BJ (cell line): ENCODE results near the gene CC2D2B. TPM values are rescaled to one million over a fixed set of nuclear protein-coding genes. Genes with fewer than 3 reads are reported as not detected.

Source experiments
- CTCF ChIA-PET: fragments of 350-600 bp; formaldehyde crosslinking; extraction: SDS; loops from one replicate; lab custom pipeline; 2021; ENCODE audit warnings: antibody characterized with exemption, inconsistent platforms; lab: Yijun Ruan, JAX
- POLR2A ChIA-PET: fragments of 300-600 bp; sonication (Branson Sonifier 250); formaldehyde crosslinking; extraction: SDS; loops from one replicate; lab custom pipeline; 2021; ENCODE audit warnings: antibody characterized with exemption; lab: Charles Lee
- DNase-seq: peaks from one replicate; pipeline ENCODE4 v3.0.0-alpha.2; 2011; ENCODE audit warnings: low read depth
- H3K27me3 ChIP-seq: 2 replicates; pipeline ENCODE4 v1.6.0; 2011; ENCODE audit warnings: low read length; ENCODE audit not compliant: control insufficient read depth, insufficient read depth
- H3K36me3 ChIP-seq: 2 replicates; pipeline ENCODE4 v1.5.1; 2011; ENCODE audit warnings: low read length; ENCODE audit not compliant: control insufficient read depth, insufficient read depth
- H3K4me3 ChIP-seq: 2 replicates; pipeline ENCODE4 v1.5.1; 2011; ENCODE audit warnings: low read depth, mild to moderate bottlenecking, control low read depth, low read length
- CTCF ChIP-seq: IDR thresholded peaks from 2 replicates; pipeline ENCODE4 v1.5.1; 2011; ENCODE audit warnings: low read depth, mild to moderate bottlenecking, control low read depth, inconsistent platforms, low read length, moderate library complexity; ENCODE audit not compliant: insufficient read depth
- polyA plus RNA-seq: library from polyadenylated mRNA; depleted of rRNA; stranded (reverse); fragments of >200 nt; gene quantifications from 2 replicates; pipeline ENCODE4 v1.2.3, GENCODE V29; 2011

CC2D2B gene
- polyA plus RNA-seq, 1 experiment = not detected

DNA sequence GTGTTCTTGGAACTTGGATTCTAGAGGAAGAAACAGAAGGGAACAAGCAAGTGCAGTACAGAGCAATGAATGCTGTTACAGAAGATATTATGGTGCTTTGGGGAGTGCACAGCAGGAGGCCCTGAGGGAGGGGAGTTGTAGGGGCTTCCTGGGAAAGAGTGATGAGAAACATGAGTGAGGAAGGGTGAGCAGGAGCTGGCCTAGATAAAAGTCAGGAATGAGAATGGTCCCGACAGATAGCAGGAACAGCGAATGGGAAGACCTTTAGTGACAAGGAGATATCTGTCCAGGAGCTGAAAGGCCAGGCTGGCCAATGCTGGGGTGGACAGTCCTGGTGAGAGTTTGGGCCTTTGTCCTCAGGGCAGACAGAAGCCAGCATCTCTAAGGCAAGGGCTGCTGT, 115.0 kb downstream of the CC2D2B start:
- Histone ChIP-seq H3K36me3 (no peaks in the 10 kb centered on the region), H3K4me3 (no peak overlapping the region), H3K27me3 (no peaks in the 10 kb centered on the region)
- POLR2A ChIA-PET = no interaction called here
- no peak for DNase-seq
- CTCF ChIA-PET = interaction anchor here (1.1 to 1.2 kb wide), 3 partner anchors 14 to 318 kb away, joined by 3 to 4 read pairs (median 3); no protein-coding TSS in a partner anchor
- TF ChIP-seq CTCF = no peak

DNA sequence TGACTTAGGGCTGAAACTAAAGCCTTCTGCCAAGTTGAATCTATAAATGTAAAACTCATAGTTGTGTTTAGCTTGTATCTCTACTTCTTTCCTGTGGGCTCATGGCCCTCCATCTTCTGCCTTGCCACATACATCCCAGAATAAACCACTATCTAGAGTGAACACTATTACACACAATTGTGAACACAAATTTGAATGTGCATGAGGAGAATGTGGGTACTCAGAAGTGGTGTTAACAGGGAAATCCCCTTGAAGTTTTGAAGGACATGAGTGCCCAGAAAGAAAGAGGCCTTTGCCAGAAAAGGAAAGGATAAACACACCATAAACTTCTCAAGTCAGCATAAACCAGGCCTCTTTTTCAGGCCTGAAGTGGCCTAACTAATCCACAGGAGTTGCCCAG, 115.4 kb downstream of the CC2D2B start:
- POLR2A ChIA-PET = interaction anchor here (0.6 kb wide), 1 partner anchor 106 kb away, joined by 3 read pairs; no protein-coding TSS in a partner anchor
- Histone ChIP-seq H3K4me3 (no peak overlapping the region), H3K27me3 (no peaks in the 10 kb centered on the region), H3K36me3 (no peaks in the 10 kb centered on the region)
- no peak for DNase-seq
- TF ChIP-seq CTCF = no peak
- CTCF ChIA-PET = interaction anchor here (0.9 to 1.2 kb wide), 3 partner anchors 14 to 318 kb away, joined by 3 to 4 read pairs (median 4); no protein-coding TSS in a partner anchor

DNA sequence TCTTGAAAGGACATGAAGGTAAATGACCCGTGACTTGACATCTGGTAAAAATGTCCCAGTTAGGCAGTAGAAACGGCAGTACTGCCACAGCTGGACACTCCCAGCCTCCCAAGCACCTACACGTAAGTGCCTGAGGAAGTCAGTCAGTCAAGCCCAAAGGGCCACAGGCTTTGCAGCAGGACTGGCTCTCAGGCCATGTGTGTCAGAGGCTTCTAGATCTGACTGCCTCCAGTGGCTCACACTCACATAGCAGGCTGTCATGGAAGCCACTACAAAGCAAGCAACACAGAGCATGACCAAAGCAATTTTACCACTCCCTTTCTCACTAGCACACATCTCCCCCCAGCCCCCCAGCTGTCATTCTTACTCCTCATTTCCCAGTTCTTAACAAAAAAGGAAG, 117.8 kb downstream of the CC2D2B start:
- H3K27me3 ChIP-seq = no peaks in the 10 kb centered on the region; the same call in 1 of the 2 replicates
- no peak for DNase-seq
- peak; percentile 21; the same call in 1 of the 2 replicates for TF ChIP-seq CTCF
- no peak overlapping the region for H3K4me3 ChIP-seq
- CTCF ChIA-PET = interaction anchor here (3.0 kb wide), 1 partner anchor 9 kb away, joined by 20 read pairs; no protein-coding TSS in a partner anchor
- no peaks in the 10 kb centered on the region for H3K36me3 ChIP-seq
- POLR2A ChIA-PET = no interaction called here

DNA sequence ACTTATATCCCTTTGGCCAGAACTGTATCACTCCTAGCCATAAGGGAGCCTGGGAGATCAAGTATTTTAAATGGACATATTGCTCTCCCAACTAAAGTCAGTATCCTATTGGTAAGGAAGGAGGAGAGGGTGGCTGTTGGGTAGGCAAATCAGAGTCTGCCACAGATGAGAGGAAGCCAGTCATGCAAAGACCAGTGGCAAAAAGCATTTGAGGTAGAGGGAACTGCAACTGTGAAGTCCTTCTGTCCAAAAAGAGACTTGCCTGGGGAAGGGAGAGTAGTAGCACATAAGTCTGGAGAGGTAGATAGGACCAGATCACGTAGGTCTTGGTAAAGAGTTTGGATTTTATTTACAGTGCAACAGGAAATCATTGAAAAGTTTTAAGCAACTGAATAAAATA, 126.8 kb downstream of the CC2D2B start:
- no peaks in the 10 kb centered on the region for H3K36me3 ChIP-seq
- no peak for DNase-seq
- peaks cover 1% of the 10 kb centered on the region; the same call in 1 of the 2 replicates for H3K27me3 ChIP-seq
- TF ChIP-seq CTCF = no peak
- POLR2A ChIA-PET = no interaction called here
- no peak overlapping the region for H3K4me3 ChIP-seq
- CTCF ChIA-PET = no interaction called here

DNA sequence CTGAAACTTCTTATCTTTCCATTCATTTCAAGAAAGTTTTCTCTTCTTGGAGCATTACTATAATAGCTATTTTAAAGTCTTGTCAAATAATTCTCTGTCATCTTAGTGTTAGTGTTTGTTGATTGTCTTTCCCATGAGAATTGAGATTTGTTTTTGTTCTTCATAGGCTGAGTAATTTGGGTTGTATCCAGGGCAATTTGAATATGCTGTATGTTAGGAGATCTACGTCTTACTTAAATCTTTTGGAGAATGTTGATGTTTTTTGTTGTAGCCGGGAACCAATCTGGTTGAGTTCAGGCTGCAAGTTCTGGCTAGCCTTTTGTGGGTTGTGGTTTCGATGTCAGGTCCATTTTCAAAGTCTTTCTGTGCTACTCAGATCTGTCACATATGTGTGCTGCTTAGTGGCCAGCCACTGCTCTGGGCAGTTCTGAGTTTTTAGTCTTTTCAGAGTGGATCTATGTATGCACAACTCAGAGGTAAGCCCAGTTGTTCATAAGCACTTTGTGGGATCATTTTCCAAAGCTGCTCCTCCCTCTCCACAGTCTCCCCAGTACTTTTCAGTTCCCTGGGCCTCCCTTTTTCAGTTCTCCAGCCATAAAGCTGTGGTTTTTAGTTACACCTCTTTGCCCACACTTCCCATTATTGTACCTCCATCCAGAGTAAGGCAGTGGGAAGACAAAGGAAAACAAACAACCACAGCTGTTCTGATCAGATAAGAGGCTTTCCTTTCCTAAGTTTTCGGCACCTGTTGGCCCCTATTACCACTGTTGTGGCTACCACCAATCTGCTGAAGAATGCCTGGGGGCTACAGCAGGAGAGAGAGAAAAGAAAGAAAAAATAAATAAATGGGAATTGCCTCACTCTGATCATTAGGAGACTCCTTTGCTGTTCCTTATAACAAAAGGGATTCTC, 131.0 kb downstream of the CC2D2B start:
- Histone ChIP-seq H3K27me3 (peaks cover 1% of the 10 kb centered on the region; the same call in 1 of the 2 replicates), H3K36me3 (no peaks in the 10 kb centered on the region), H3K4me3 (no peak overlapping the region)
- CTCF ChIA-PET = interaction anchor here (0.5 to 1.5 kb wide), 2 partner anchors 12 to 608 kb away, joined by 4 to 5 read pairs; no protein-coding TSS in a partner anchor
- POLR2A ChIA-PET = no interaction called here
- DNase-seq = no peak
- no peak for TF ChIP-seq CTCF
